Measurements from ENCODE around the gene UCK1. TPM values are rescaled to one million over a fixed set of nuclear protein-coding genes. Genes with fewer than 3 reads are reported as not detected.

UCK1 gene
- total and polyA plus RNA-seq, 4 donors: 13.4 to 34.1 (median 24.0) TPM

GRCh38 chr9:131578731-131579504, 47.9 kb upstream of the UCK1 start:
- Histone ChIP-seq H3K36me3 (ENCODE audit: control insufficient read depth in 4 of 4, insufficient read depth in 3 of 4, low read depth in 1 of 4, low read length in 3 of 4) (peaks cover 4 to 30% (median 8%) of the 10 kb centered on the region in 4 donors), H3K9me3 (ENCODE audit: control insufficient read depth in 4 of 4, low read length in 3 of 4) (no peaks in the 10 kb centered on the region), H3K4me1 (ENCODE audit: control insufficient read depth in 4 of 4, insufficient read depth in 4 of 4, low read length in 3 of 4) (peaks cover 0 to 18% (median 15%) of the 10 kb centered on the region in 4 donors), H3K9ac (ENCODE audit: low read depth in 1 of 2, low read length in 2 of 2) (no peak overlapping the region), H3K27ac (ENCODE audit: low read depth in 1 of 2, low read length in 2 of 2) (peak overlapping the region in 1 of 2 donors; percentile 0), H3K4me3 (ENCODE audit: low read depth in 1 of 3, low read length in 3 of 3) (no peak overlapping the region), H3K27me3 (ENCODE audit: control insufficient read depth in 4 of 4, insufficient read depth in 4 of 4, low read length in 3 of 4) (no peaks in the 10 kb centered on the region)
- TF ChIP-seq GABPA (IDR thresholded peaks at IDR 0.05 in 1 of 2, conservative IDR thresholded peaks at IDR 0.05 in 1 of 2) (no peak), HNF4G (IDR thresholded peaks at IDR 0.05) (peak; percentile 71), RAD21 (IDR thresholded peaks at IDR 0.05) (peak; percentile 46 to 59), EGR1 (IDR thresholded peaks at IDR 0.05; ENCODE audit: low read depth in 2 of 2) (no peak), YY1 (IDR thresholded peaks at IDR 0.05) (no peak), FOXA1 (IDR thresholded peaks at IDR 0.05) (no peak), JUND (IDR thresholded peaks at IDR 0.05) (no peak), HNF4A (conservative IDR thresholded peaks at IDR 0.05) (peak; percentile 86 to 87), RXRA (IDR thresholded peaks at IDR 0.05) (peak; percentile 18 to 29), ATF3 (IDR thresholded peaks at IDR 0.05) (no peak), NR2F2 (IDR thresholded peaks at IDR 0.05) (no peak), SP1 (IDR thresholded peaks at IDR 0.05) (peak; percentile 63)
- TF ChIP-seq, protein P1, sequence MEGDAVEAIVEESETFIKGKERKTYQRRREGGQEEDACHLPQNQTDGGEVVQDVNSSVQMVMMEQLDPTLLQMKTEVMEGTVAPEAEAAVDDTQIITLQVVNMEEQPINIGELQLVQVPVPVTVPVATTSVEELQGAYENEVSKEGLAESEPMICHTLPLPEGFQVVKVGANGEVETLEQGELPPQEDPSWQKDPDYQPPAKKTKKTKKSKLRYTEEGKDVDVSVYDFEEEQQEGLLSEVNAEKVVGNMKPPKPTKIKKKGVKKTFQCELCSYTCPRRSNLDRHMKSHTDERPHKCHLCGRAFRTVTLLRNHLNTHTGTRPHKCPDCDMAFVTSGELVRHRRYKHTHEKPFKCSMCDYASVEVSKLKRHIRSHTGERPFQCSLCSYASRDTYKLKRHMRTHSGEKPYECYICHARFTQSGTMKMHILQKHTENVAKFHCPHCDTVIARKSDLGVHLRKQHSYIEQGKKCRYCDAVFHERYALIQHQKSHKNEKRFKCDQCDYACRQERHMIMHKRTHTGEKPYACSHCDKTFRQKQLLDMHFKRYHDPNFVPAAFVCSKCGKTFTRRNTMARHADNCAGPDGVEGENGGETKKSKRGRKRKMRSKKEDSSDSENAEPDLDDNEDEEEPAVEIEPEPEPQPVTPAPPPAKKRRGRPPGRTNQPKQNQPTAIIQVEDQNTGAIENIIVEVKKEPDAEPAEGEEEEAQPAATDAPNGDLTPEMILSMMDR (IDR thresholded peaks at IDR 0.05; ENCODE audit: low read depth, low read length, missing input control): no peak
- TF ChIP-seq, protein P2, sequence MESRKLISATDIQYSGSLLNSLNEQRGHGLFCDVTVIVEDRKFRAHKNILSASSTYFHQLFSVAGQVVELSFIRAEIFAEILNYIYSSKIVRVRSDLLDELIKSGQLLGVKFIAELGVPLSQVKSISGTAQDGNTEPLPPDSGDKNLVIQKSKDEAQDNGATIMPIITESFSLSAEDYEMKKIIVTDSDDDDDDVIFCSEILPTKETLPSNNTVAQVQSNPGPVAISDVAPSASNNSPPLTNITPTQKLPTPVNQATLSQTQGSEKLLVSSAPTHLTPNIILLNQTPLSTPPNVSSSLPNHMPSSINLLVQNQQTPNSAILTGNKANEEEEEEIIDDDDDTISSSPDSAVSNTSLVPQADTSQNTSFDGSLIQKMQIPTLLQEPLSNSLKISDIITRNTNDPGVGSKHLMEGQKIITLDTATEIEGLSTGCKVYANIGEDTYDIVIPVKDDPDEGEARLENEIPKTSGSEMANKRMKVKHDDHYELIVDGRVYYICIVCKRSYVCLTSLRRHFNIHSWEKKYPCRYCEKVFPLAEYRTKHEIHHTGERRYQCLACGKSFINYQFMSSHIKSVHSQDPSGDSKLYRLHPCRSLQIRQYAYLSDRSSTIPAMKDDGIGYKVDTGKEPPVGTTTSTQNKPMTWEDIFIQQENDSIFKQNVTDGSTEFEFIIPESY (IDR thresholded peaks at IDR 0.05): no peak
- 51% methylated on average over 26 of the region's 26 CpGs for WGBS
- peak; percentile 33 for DNase-seq (ENCODE audit: low spot score)

- H3K9ac ChIP-seq (ENCODE audit: low read depth in 1 of 2, low read length in 2 of 2): no peak overlapping the region
- peaks cover 0 to 18% (median 15%) of the 10 kb centered on the region in 4 donors for H3K4me1 ChIP-seq (ENCODE audit: control insufficient read depth in 4 of 4, insufficient read depth in 4 of 4, low read length in 3 of 4)
- WGBS: 96% methylated on average over 13 of the region's 13 CpGs
- no peaks in the 10 kb centered on the region for H3K27me3 ChIP-seq (ENCODE audit: control insufficient read depth in 4 of 4, insufficient read depth in 4 of 4, low read length in 3 of 4)
- H3K9me3 ChIP-seq (ENCODE audit: control insufficient read depth in 4 of 4, low read length in 3 of 4): no peaks in the 10 kb centered on the region
- H3K27ac ChIP-seq (ENCODE audit: low read depth in 1 of 2, low read length in 2 of 2): no peak overlapping the region
- H3K36me3 ChIP-seq (ENCODE audit: control insufficient read depth in 4 of 4, insufficient read depth in 3 of 4, low read depth in 1 of 4, low read length in 3 of 4): peaks cover 2 to 22% (median 4%) of the 10 kb centered on the region in 4 donors
- no peak for TF ChIP-seq JUND (IDR thresholded peaks at IDR 0.05)
- TF ChIP-seq ATF3 (IDR thresholded peaks at IDR 0.05): no peak
- no peak for TF ChIP-seq SP1 (IDR thresholded peaks at IDR 0.05)
- TF ChIP-seq HNF4G (IDR thresholded peaks at IDR 0.05): no peak
- TF ChIP-seq EGR1 (IDR thresholded peaks at IDR 0.05; ENCODE audit: low read depth in 2 of 2): no peak
- no peak for TF ChIP-seq RXRA (IDR thresholded peaks at IDR 0.05)
- no peak for TF ChIP-seq FOXA1 (IDR thresholded peaks at IDR 0.05)
- no peak overlapping the region for H3K4me3 ChIP-seq (ENCODE audit: low read depth in 1 of 3, low read length in 3 of 3)
- peak; percentile 27 for DNase-seq (ENCODE audit: low spot score)
Measured at GRCh38 chr9:131578021-131578420, 47.0 kb upstream of the UCK1 start.

Measured in liver (tissue), 9 donors.